K562 (cell line): ENCODE measurements around the gene KCNAB2. TPM values are rescaled to one million over a fixed set of nuclear protein-coding genes. Genes with fewer than 3 reads are reported as not detected.

Source experiments
- ATAC-seq: fragments of 200-7000 bp; cut with Tn5 transposase; 3 replicates; pipeline ENCODE4 v1.9.1; 2020; ENCODE audit warnings: moderate library complexity
- BruUV-seq: library from RNA; stranded (reverse); fragments of 400-500 nt; replicated peaks from 2 replicates; lab custom pipeline; 2021; lab: Mats Ljungman, UMichigan
- CTCF ChIA-PET: fragments of 300-600 bp; formaldehyde crosslinking; extraction: SDS; loops from one replicate; lab custom pipeline; 2021; ENCODE audit warnings: low intra/inter-chr PET ratio; lab: Yijun Ruan, JAX
- POLR2A ChIA-PET: fragments of 300-600, 350-650 bp; sonication (Branson Sonifier 250); formaldehyde crosslinking; extraction: SDS; loops from one replicate; lab custom pipeline; 2021; ENCODE audit warnings: antibody characterized with exemption, inconsistent platforms; lab: Yijun Ruan, JAX
- DNase-seq, 4 experiments: peaks; one replicate each; pipeline versions ENCODE4 v3.0.0 to v3.0.0-alpha.2; 2011 to 2018; ENCODE audit warnings: low spot score in 3 of 4, mixed read lengths in 3 of 4; ENCODE audit errors: extremely low read depth in 1 of 4
- FAIRE-seq: peaks from 2 replicates; lab custom pipeline; 2011; peaks lifted over from hg19 to GRCh38; lab: Jason Lieb, UNC
- H2AFZ ChIP-seq: 2 replicates; pipeline ENCODE4 v1.6.0; 2011; ENCODE audit warnings: low read depth, low read length, control low read depth, inconsistent platforms
- H3K27ac ChIP-seq: fragments of 200-600 bp; 3 replicates; pipeline ENCODE4 v1.8.0; 2011; ENCODE audit warnings: low read depth, mild to moderate bottlenecking, control low read depth, inconsistent platforms, low read length, moderate library complexity, mixed read lengths; ENCODE audit errors: extremely low read depth
- H3K27me3 ChIP-seq, 2 experiments: fragments of 300-600 bp in 1 of 2; 2 replicates in 1 of 2; 3 replicates in 1 of 2; pipeline versions ENCODE4 v1.6.0 to v1.8.0; 2011; ENCODE audit warnings: inconsistent platforms in 2 of 2, low read length in 2 of 2, mild to moderate bottlenecking in 1 of 2, mixed read lengths in 1 of 2, moderate library complexity in 1 of 2; ENCODE audit not compliant: control insufficient read depth in 2 of 2, insufficient read depth in 2 of 2
- H3K36me3 ChIP-seq: fragments of 300-600 bp; 3 replicates; pipeline ENCODE4 v1.8.0; 2011; ENCODE audit warnings: mild to moderate bottlenecking, low read length, inconsistent platforms; ENCODE audit not compliant: control insufficient read depth, insufficient read depth
- H3K4me1 ChIP-seq, 2 experiments: fragments of 200-600 bp in 1 of 2; replicated peaks in 1 of 2; 2 replicates in 1 of 2; 3 replicates in 1 of 2; pipeline versions ENCODE4 v1.5.1 to v1.8.0; 2011; ENCODE audit warnings: inconsistent platforms in 2 of 2, low read length in 2 of 2, mild to moderate bottlenecking in 1 of 2, mixed read lengths in 1 of 2, moderate library complexity in 1 of 2; ENCODE audit not compliant: control insufficient read depth in 2 of 2, insufficient read depth in 2 of 2
- H3K4me2 ChIP-seq: 2 replicates; pipeline ENCODE4 v1.6.1; 2011; ENCODE audit warnings: low read length, control low read depth, inconsistent platforms, mixed read lengths; ENCODE audit not compliant: insufficient read depth
- H3K4me3 ChIP-seq: fragments of 200-600 bp; sonication (generic), shearing (Covaris generic); 2 replicates; pipeline ENCODE4 v1.5.1; 2016; ENCODE audit warnings: control low read depth, inconsistent platforms
- H3K79me2 ChIP-seq: fragments of 200-600 bp; 3 replicates; pipeline ENCODE4 v1.8.0; 2011; ENCODE audit warnings: low read length, inconsistent platforms; ENCODE audit not compliant: control insufficient read depth, insufficient read depth
- H3K9ac ChIP-seq, 2 experiments: 2 replicates each; pipeline versions ENCODE4 v1.6.0 to v1.6.1; 2011; ENCODE audit warnings: low read depth in 2 of 2, low read length in 2 of 2, control low read depth in 1 of 2, inconsistent platforms in 1 of 2, mild to moderate bottlenecking in 1 of 2, mixed read lengths in 1 of 2; ENCODE audit not compliant: insufficient read depth in 1 of 2
- H3K9me1 ChIP-seq: one replicate; pipeline ENCODE4 v1.6.0; 2011; ENCODE audit warnings: inconsistent platforms, mild to moderate bottlenecking, low read length, moderate library complexity; ENCODE audit not compliant: control insufficient read depth, insufficient read depth
- H3K9me3 ChIP-seq: replicated peaks from 2 replicates; pipeline ENCODE4 v1.5.1; 2011; ENCODE audit warnings: low read depth, low read length, inconsistent platforms; ENCODE audit not compliant: control insufficient read depth, insufficient read depth
- H4K20me1 ChIP-seq: replicated peaks from 2 replicates; pipeline ENCODE4 v1.6.1; 2011; ENCODE audit warnings: low read length, inconsistent platforms, mixed read lengths; ENCODE audit not compliant: control insufficient read depth, insufficient read depth
- CXXC5 ChIP-seq: fragments of 250-450 bp; sonication (Bioruptor Pico); IDR thresholded peaks from 2 replicates; pipeline ENCODE4 v1.8.0; 2022; ENCODE audit warnings: inconsistent platforms, mild to moderate bottlenecking, moderate library complexity
- HEY1 ChIP-seq: fragments of 250-450 bp; sonication (Bioruptor Pico); IDR thresholded peaks from 2 replicates; pipeline ENCODE4 v1.5.0; 2020; ENCODE audit warnings: mild to moderate bottlenecking, moderate library complexity, borderline replicate concordance
- HNRNPUL1 ChIP-seq: fragments of 200-400 bp; formaldehyde crosslinking; IDR thresholded peaks from 2 replicates; pipeline ENCODE4 v1.6.1; 2017; ENCODE audit warnings: low read length
- IRF2 ChIP-seq: sonication (generic); formaldehyde crosslinking; IDR thresholded peaks from 2 replicates; pipeline ENCODE4 v1.8.1; 2022; ENCODE audit warnings: mild to moderate bottlenecking, missing genetic modification reagents
- JUND ChIP-seq, 2 experiments: IDR thresholded peaks; 2 replicates in 1 of 2; 3 replicates in 1 of 2; pipeline ENCODE4 v1.6.1; 2011; ENCODE audit warnings: borderline replicate concordance in 2 of 2, low read depth in 2 of 2, low read length in 2 of 2, improper control_type of control experiment in 1 of 2, missing biosample characterization in 1 of 2, missing genetic modification characterization in 1 of 2, missing genetic modification reagents in 1 of 2
- KLF6 ChIP-seq: fragments of 250-450 bp; sonication (Bioruptor Pico); IDR thresholded peaks from 2 replicates; pipeline ENCODE4 v1.4.0; 2020; ENCODE audit warnings: mild to moderate bottlenecking, moderate library complexity, borderline replicate concordance
- MYBL2 ChIP-seq, 2 experiments: fragments of 450-650 bp in 1 of 2; sonication (generic) in 1 of 2; formaldehyde crosslinking in 1 of 2; IDR thresholded peaks; 2 replicates each; pipeline versions ENCODE4 v1.6.1 to v1.8.1; 2017 to 2022; ENCODE audit warnings: borderline replicate concordance in 1 of 2, inconsistent platforms in 1 of 2, low read depth in 1 of 2, mild to moderate bottlenecking in 1 of 2, missing genetic modification reagents in 1 of 2, moderate library complexity in 1 of 2
- POLR2G ChIP-seq: fragments of 200-400 bp; formaldehyde crosslinking; IDR thresholded peaks from 2 replicates; pipeline ENCODE4 v1.6.1; 2017; ENCODE audit warnings: low read depth, mild to moderate bottlenecking, antibody characterized with exemption, low read length, moderate library complexity
- WHSC1 ChIP-seq: IDR thresholded peaks from one replicate; pipeline ENCODE4 v1.6.1; 2012; ENCODE audit warnings: low read length, control low read depth, inconsistent platforms
- ZZZ3 ChIP-seq: fragments of 450-650 bp; IDR thresholded peaks from 2 replicates; pipeline ENCODE4 v1.6.1; 2016; ENCODE audit warnings: antibody characterized with exemption, mild to moderate bottlenecking, moderate library complexity
- WGBS: fragments of 100-300 bp; shearing (Covaris generic); methylation state at CpG from one replicate; pipeline ENCODE4 v1.1.6; 2016; ENCODE audit warnings: low coverage, mixed read lengths; ENCODE audit not compliant: insufficient coverage; ENCODE audit errors: missing lambda C conversion rate; 5-methylcytosine and 5-hydroxymethylcytosine counted together
- in situ Hi-C: fragments of 300-500 bp; cut with MboI; formaldehyde crosslinking; loops from 4 replicates; pipeline ENCODE4 v1.15.0; 2018; ENCODE audit warnings: inconsistent platforms, mixed read lengths
- intact Hi-C: fragments of 100-400 bp; cut with micrococcal nuclease; formaldehyde crosslinking; loops from 2 replicates; pipeline ENCODE4 v1.14.2; 2022
- polyA plus RNA-seq, 8 experiments: library from polyadenylated mRNA; depleted of rRNA in 4 of 8; stranded (reverse) in 5 of 8; unstranded in 3 of 8; fragments of >200 nt; fragmentation: Nextera tagmentation in 2 of 8; fragmentation: Illumina TruSeq in 1 of 8; extraction: Ambion mirVana in 2 of 8; extraction: Trizol in 1 of 8; gene quantifications; 2 replicates each; pipeline versions ENCODE4 v1.2.1 to v1.2.3, GENCODE V29; 2011 to 2014; ENCODE audit warnings: inconsistent platforms in 1 of 8, missing spikeins in 1 of 8
- total RNA-seq, 7 experiments: library from RNA; depleted of rRNA in 6 of 7; stranded (reverse); fragments of >200 nt in 6 of 7; fragmentation: Illumina TruSeq in 2 of 7; extraction: Trizol in 2 of 7; gene quantifications; 2 replicates each; pipeline versions ENCODE4 v1.2.1 to v1.2.3, GENCODE V29; 2011 to 2021; ENCODE audit warnings: low replicate concordance in 1 of 7
- TF ChIP-seq, protein P1 (sequence below): fragments of 450-650 bp; IDR thresholded peaks from 2 replicates; pipeline ENCODE4 v1.7.1; 2018; ENCODE audit warnings: mild to moderate bottlenecking, low read depth; ENCODE audit not compliant: partially characterized antibody
- TF ChIP-seq, protein P2 (sequence below): IDR thresholded peaks from 2 replicates; pipeline ENCODE4 v1.6.1; 2016; ENCODE audit warnings: missing genetic modification characterization, missing compliant biosample characterization
- TF ChIP-seq, protein P3 (sequence below), 2 experiments: fragments of 450-650 bp; IDR thresholded peaks; 2 replicates each; pipeline ENCODE4 v1.6.1; 2016

KCNAB2 gene
- total and polyA plus RNA-seq, 9 of the 15 experiments (the other 6 are each of a cell fraction or from before 2014, with no cell fraction given), result 1.8 to 15.8 (median 7.1) TPM

DNA sequence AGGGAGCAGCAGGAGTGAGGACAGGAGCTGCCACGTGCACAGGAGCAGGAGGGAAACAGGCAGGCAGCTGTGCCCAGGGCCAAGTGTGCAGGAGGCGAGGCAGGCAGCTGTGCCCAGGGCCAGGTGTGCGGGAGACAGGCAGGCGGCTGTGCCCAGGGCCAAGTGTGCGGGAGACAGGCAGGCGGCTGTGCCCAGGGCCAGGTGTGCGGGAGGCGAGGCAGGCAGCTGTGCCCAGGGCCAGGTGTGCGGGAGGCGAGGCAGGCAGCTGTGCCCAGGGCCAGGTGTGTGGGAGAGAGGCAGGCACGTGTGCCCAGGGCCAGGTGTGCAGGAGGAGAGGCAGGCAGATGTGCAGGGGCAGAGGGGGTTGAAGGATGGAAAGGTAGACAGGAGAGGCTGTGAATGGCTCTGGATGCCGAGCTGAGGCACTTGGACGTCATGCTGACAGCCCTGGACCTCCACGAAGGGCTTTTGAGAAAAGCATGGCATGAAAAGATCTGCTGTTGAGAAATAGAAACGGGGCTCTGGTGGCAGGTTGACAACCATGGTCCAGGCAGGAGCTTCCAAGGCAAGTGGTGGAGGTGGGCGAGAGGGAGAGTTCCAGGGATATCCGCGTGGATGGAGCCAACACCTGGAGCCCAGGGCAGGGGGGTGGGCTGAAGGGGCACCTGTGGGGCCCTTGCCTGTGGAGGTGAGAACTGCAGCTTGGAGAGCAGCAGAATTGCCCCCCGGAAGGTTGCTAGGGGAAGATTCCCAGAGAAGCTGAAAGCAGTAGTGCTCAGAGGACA is 34.3 kb upstream of the KCNAB2 start:
- ATAC-seq, result no peak
- Histone ChIP-seq H3K9me1 (peaks cover 4% of the 10 kb centered on the region), H4K20me1 (peaks cover 27% of the 10 kb centered on the region; the same call in 1 of the 2 replicates), H3K9me3 (no peaks in the 10 kb centered on the region), H3K4me1 (peaks cover 23 to 45% of the 10 kb centered on the region in 2 experiments), H3K27me3 (no peaks in the 10 kb centered on the region), H3K79me2 (no peaks in the 10 kb centered on the region; the same call in 2 of the 3 replicates), H3K4me3 (no peak overlapping the region), H3K4me2 (no peak overlapping the region), H2AFZ (no peak overlapping the region), H3K36me3 (no peaks in the 10 kb centered on the region), H3K9ac (no peak overlapping the region), H3K27ac (no peak overlapping the region)
- CTCF ChIA-PET, result no interaction called here
- 73% methylated on average over 19 of the region's 19 CpGs for WGBS
- DNase-seq, result no peak
- intact Hi-C loops (no loop called here), in situ Hi-C loops (no loop called here)
- POLR2A ChIA-PET, result interaction anchor here (0.7 kb wide), 1 partner anchor 382 kb away, joined by 3 read pairs; the partner anchor contains the start of gene ACOT7
- no TSS peak for BruUV-seq
- no peak for FAIRE-seq
- TF ChIP-seq KLF6 (CRISPR knock-in tag) (no peak), JUND (IDR thresholded peaks at IDR 0.05; ENCODE audit: borderline replicate concordance, low read depth, low read length) (no peak), JUND (tag; IDR thresholded peaks at IDR 0.05; ENCODE audit: borderline replicate concordance, low read depth, low read length) (no peak), WHSC1 (no peak), IRF2 (CRISPR knock-in tag) (0 out of 2 replicates have a peak, but pooled peaks have one; percentile 23), CXXC5 (CRISPR knock-in tag) (no peak), HNRNPUL1 (no peak), HEY1 (CRISPR knock-in tag) (no peak), MYBL2 (IDR thresholded peaks at IDR 0.05; ENCODE audit: low read depth) (no peak), MYBL2 (CRISPR knock-in tag; IDR thresholded peaks at IDR 0.05; ENCODE audit: borderline replicate concordance) (no peak), ZZZ3 (no peak), POLR2G (peak; percentile 35; the same call in 1 of the 2 replicates)
- TF ChIP-seq, protein P1, sequence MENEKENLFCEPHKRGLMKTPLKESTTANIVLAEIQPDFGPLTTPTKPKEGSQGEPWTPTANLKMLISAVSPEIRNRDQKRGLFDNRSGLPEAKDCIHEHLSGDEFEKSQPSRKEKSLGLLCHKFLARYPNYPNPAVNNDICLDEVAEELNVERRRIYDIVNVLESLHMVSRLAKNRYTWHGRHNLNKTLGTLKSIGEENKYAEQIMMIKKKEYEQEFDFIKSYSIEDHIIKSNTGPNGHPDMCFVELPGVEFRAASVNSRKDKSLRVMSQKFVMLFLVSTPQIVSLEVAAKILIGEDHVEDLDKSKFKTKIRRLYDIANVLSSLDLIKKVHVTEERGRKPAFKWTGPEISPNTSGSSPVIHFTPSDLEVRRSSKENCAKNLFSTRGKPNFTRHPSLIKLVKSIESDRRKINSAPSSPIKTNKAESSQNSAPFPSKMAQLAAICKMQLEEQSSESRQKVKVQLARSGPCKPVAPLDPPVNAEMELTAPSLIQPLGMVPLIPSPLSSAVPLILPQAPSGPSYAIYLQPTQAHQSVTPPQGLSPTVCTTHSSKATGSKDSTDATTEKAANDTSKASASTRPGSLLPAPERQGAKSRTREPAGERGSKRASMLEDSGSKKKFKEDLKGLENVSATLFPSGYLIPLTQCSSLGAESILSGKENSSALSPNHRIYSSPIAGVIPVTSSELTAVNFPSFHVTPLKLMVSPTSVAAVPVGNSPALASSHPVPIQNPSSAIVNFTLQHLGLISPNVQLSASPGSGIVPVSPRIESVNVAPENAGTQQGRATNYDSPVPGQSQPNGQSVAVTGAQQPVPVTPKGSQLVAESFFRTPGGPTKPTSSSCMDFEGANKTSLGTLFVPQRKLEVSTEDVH, result no peak
- TF ChIP-seq, protein P2, sequence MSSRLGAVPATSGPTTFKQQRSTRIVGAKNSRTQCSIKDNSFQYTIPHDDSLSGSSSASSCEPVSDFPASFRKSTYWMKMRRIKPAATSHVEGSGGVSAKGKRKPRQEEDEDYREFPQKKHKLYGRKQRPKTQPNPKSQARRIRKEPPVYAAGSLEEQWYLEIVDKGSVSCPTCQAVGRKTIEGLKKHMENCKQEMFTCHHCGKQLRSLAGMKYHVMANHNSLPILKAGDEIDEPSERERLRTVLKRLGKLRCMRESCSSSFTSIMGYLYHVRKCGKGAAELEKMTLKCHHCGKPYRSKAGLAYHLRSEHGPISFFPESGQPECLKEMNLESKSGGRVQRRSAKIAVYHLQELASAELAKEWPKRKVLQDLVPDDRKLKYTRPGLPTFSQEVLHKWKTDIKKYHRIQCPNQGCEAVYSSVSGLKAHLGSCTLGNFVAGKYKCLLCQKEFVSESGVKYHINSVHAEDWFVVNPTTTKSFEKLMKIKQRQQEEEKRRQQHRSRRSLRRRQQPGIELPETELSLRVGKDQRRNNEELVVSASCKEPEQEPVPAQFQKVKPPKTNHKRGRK (tag), result no peak
- TF ChIP-seq, protein P3, sequence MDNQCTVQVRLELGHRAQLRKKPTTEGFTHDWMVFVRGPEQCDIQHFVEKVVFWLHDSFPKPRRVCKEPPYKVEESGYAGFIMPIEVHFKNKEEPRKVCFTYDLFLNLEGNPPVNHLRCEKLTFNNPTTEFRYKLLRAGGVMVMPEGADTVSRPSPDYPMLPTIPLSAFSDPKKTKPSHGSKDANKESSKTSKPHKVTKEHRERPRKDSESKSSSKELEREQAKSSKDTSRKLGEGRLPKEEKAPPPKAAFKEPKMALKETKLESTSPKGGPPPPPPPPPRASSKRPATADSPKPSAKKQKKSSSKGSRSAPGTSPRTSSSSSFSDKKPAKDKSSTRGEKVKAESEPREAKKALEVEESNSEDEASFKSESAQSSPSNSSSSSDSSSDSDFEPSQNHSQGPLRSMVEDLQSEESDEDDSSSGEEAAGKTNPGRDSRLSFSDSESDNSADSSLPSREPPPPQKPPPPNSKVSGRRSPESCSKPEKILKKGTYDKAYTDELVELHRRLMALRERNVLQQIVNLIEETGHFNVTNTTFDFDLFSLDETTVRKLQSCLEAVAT (IDR thresholded peaks at IDR 0.05), result no peak
